Choroid plexus epithelial cell (primary cell): Measurements from ENCODE around the gene EVA1B.

ENCODE experiments used
- DNase-seq: peaks from one replicate; pipeline ENCODE4 v3.0.0-alpha.2; 2010; ENCODE audit warnings: low read depth
- H3K4me3 ChIP-seq: 2 replicates; pipeline ENCODE4 v1.5.1; 2011; ENCODE audit warnings: low read depth, mild to moderate bottlenecking, control low read depth, low read length, moderate library complexity
- CTCF ChIP-seq: conservative IDR thresholded peaks from 2 replicates; pipeline ENCODE4 v1.5.1; 2011; ENCODE audit warnings: low read depth, mild to moderate bottlenecking, control low read depth, inconsistent platforms, low read length, moderate library complexity

EVA1B gene

DNA sequence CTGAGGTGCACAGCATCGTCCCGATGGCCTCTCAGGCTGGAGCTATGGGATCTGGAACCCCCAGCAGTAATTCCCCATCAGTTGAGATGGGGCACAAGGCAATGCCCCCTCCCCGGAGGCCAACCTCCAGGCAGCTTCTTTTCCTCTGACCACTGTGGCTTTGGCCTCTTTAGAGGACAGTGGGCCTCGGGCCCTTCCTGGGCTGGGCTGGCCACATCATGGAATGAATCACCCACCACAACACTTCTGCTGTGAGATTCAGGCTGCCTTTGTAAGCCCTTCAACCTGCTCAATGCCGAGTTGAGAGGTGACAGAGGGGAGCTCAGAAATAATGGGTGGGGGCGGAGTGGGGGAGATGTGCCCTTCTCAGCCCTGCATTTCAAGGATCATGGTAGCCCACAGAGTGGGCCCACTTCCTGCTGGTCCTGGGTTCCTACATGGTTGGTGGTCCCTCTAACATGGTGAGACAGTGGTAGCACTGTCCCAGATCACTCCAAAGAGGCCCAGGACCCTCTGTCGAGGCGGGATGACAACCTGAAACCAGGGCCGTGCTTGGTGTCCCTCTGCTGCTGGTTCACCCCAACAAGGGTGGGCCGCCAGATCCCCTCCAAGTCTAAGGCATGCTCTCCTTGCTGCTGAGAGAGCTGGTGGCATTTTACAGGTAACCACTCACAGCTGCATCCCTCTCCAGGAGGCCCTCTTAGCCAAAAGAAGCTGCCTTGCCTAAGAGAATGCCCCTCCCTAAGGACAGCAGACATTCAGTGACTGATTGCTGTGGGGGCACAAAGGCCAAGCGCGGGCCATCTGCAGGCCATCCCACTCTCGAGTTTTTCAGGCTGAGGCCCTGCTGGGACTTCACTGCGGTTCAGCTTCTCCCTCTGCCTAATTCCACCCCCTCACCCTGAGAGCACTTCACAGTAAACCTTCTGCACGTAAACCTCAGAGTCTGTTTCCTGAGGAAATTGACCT lies 29.7 kb upstream of the EVA1B start:
- no peak for TF ChIP-seq CTCF
- no peak overlapping the region for H3K4me3 ChIP-seq
- peak; percentile 51 for DNase-seq

DNA sequence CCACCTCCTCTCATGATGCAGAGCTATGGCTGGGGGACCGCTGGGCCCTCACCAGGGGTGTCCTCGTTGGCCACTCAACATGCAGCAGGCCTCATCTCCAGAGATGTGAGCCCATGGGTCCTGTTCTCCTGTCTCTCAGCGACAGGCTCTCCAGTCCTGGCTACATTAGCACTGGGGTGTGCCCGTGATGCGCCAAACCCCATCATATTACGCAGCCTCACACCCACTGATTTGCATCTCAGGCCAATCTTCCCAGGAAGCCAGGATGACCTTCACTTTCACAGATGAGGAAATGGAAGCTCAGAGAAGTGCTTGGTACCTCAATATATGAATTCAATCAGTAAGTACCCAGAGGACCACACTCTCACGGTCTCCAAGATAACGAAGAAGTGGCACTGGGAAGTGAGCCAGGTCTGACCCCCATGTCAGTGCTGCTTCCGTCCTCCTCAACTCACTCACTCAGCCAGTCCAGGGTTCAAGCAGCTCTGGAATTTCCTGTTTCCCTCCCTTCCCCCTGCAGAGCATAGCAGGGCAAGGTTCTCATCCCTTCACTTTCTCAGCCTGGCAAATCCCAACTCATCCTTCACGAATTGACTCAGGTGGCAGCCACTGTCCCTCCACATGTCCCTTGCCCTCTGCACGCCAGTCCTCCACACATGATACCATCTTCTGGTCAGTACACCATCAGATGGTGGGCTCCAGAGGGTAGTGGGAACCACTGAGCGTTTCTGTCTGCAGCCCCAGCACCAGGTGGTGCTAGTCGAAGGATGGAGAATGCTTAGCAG lies 28.9 kb upstream of the EVA1B start:
- no peak overlapping the region for H3K4me3 ChIP-seq
- DNase-seq: peak; percentile 49
- TF ChIP-seq CTCF: peak; percentile 44

GRCh38 chr1:36351227-36351977 lies 28.0 kb upstream of the EVA1B start:
- no peak overlapping the region for H3K4me3 ChIP-seq
- DNase-seq: peak; percentile 84
- TF ChIP-seq CTCF: peak; percentile 46

DNA sequence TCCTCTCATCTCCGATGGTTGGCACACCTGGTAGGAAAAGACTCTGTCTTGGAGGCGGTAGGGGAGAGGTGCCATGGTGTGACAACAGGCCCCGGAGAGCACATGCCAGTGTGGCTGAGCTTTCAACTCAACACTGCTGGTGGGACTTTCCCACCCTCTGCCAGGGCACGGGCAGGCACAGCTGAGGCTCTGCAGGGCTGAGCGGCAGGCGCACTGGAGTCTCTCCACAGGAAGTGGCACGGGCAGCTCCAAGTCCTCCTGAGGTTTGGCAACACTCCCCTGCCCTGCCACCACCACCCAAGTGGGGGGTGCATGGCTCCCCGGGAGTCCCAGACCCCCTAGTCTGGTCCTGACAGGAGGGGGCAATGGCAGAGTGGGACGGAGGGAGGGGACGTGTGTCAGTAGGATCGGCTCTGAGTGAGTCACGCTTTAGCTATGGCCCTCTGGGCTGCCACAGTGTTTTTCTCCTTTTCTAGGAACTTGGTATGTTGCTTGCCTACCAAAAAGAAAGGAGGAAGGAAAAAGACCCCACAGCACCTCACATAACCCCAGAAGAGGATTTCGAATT lies 27.3 kb upstream of the EVA1B start:
- no peak for TF ChIP-seq CTCF
- H3K4me3 ChIP-seq: no peak overlapping the region
- DNase-seq: peak; percentile 78

GRCh38 chr1:36349839-36350238 lies 26.4 kb upstream of the EVA1B start:
- DNase-seq: peak; percentile 37
- no peak overlapping the region for H3K4me3 ChIP-seq
- TF ChIP-seq CTCF: no peak

DNA sequence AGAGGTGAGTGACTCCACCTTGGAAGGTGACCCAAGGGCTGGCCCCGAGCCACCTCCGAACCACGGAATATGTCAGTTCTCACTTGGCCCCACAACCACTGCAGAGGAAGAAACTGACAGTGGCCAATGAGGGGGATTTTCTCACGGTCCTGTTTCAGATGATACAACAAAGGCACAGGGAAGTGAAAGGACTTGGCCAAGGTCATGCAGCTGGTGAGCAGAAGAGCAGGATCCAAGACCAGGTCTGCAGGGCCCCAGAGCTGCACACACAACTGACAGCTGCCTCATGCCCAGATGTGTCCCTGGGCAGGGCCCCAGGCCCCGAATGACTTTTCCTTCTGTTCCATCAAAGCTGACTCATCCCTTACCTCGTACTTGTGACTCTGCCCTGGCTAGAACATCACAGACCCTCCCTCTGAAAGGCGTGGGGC lies 25.8 kb upstream of the EVA1B start:
- TF ChIP-seq CTCF: no peak
- peak; percentile 46 for DNase-seq
- H3K4me3 ChIP-seq: no peak overlapping the region
